Thymus (tissue), 14 donors: ENCODE results near the gene C16orf95. TPM values are rescaled to one million over a fixed set of nuclear protein-coding genes. Genes with fewer than 3 reads are reported as not detected.
"Not testable (repeated sequence)": the region's sequence is repeated elsewhere in the genome, so short reads cannot be mapped to it uniquely, and the experiment has no call there.

Source experiments
- DNase-seq, 9 donors: peaks; one replicate each; pipeline ENCODE4 v3.0.0-alpha.2; 2013; ENCODE audit warnings: low spot score in 9 of 9, low read depth in 6 of 9, missing footprints in 1 of 9
- H3K27ac ChIP-seq, 2 donors: one replicate each; pipeline ENCODE4 v1.5.1; 2013; ENCODE audit warnings: control low read depth in 1 of 2, low read depth in 1 of 2, low read length in 1 of 2, mild to moderate bottlenecking in 1 of 2, moderate library complexity in 1 of 2
- H3K27me3 ChIP-seq, 2 donors: one replicate each; pipeline ENCODE4 v1.5.1; 2013; ENCODE audit warnings: low read length in 1 of 2; ENCODE audit not compliant: control insufficient read depth in 2 of 2, insufficient read depth in 1 of 2
- H3K36me3 ChIP-seq, 2 donors: one replicate each; pipeline ENCODE4 v1.5.1; 2013; ENCODE audit warnings: low read length in 1 of 2, mild to moderate bottlenecking in 1 of 2, moderate library complexity in 1 of 2; ENCODE audit not compliant: control insufficient read depth in 2 of 2, insufficient read depth in 2 of 2
- H3K4me1 ChIP-seq, 2 donors: one replicate each; pipeline ENCODE4 v1.5.1; 2013; ENCODE audit warnings: low read length in 2 of 2; ENCODE audit not compliant: control insufficient read depth in 2 of 2, insufficient read depth in 2 of 2
- H3K4me3 ChIP-seq, 2 donors: one replicate each; pipeline ENCODE4 v1.5.1; 2013; ENCODE audit warnings: low read length in 2 of 2, control low read depth in 1 of 2, mild to moderate bottlenecking in 1 of 2
- H3K9me3 ChIP-seq, 2 donors: one replicate each; pipeline ENCODE4 v1.5.1; 2013; ENCODE audit warnings: low read length in 1 of 2, mild to moderate bottlenecking in 1 of 2; ENCODE audit not compliant: control insufficient read depth in 2 of 2, insufficient read depth in 1 of 2
- WGBS: extraction: QIAGEN DNeasy Blood & Tissue Kit; methylation state at CpG from one replicate; pipeline ENCODE4 v1.1.7; 2013; 5-methylcytosine and 5-hydroxymethylcytosine counted together
- long read RNA-seq, 10 donors: transcript quantifications; one replicate each; lab custom pipeline, GENCODE V29; 2026
- polyA plus RNA-seq: library from polyadenylated mRNA; stranded (reverse); fragments of 200-250 nt; gene quantifications from one replicate; pipeline ENCODE4 v1.2.3, GENCODE V29; 2013
- total RNA-seq: library from RNA; stranded (reverse); fragments of 120-200 nt; gene quantifications from one replicate; pipeline ENCODE4 v1.2.4, GENCODE V29; 2013
- donor health status: healthy.

Gene C16orf95
- 5.0 TPM for total RNA-seq
- 2.9 TPM for polyA plus RNA-seq
- long read RNA-seq, donor 1, partial matches to known transcripts, result 0 of 1 reads
- long read RNA-seq, donor 1, other reads (novel, unspliced or antisense), result 0 of 1 reads
- long read RNA-seq, donor 2, result 0 reads
- long read RNA-seq, donor 3, partial matches to known transcripts, result 0 of 4 reads
- long read RNA-seq, donor 3, other reads (novel, unspliced or antisense), result 0 of 4 reads
- long read RNA-seq, donor 4, partial matches to known transcripts, result 0 of 2 reads
- long read RNA-seq, donor 4, other reads (novel, unspliced or antisense), result 0 of 2 reads
- long read RNA-seq, donor 5, partial matches to known transcripts, result 0 of 5 reads
- long read RNA-seq, donor 5, other reads (novel, unspliced or antisense), result 0 of 5 reads
- long read RNA-seq, donor 6, partial matches to known transcripts, result 0 of 4 reads
- long read RNA-seq, donor 6, other reads (novel, unspliced or antisense), result 0 of 4 reads
- long read RNA-seq, donor 7, partial matches to known transcripts, result 0 of 4 reads
- long read RNA-seq, donor 7, other reads (novel, unspliced or antisense), result 0 of 4 reads
- long read RNA-seq, donor 8, result 0 reads
- long read RNA-seq, donor 9, result 0 reads
- long read RNA-seq, donor 10, partial matches to known transcripts, result 0 of 2 reads
- long read RNA-seq, donor 10, other reads (novel, unspliced or antisense), result 0 of 2 reads

GRCh38 chr16:87316923-87317749 is at the start of gene C16orf95:
C16orf95 (minus strand) TSS chr16:87317392; CDS start chr16:87317242, 150 bp downstream.
- no peaks in the 10 kb centered on the region for H3K27me3 ChIP-seq
- H3K9me3 ChIP-seq, result no peaks in the 10 kb centered on the region
- H3K4me1 ChIP-seq, result peaks cover 8 to 22% of the 10 kb centered on the region in 2 donors
- peaks cover 0 to 4% of the 10 kb centered on the region in 2 donors for H3K36me3 ChIP-seq
- peak within 1 kb of the TSS; percentile 99 to 100 for H3K4me3 ChIP-seq
- DNase-seq, result peak; percentile 90 to 99 (median 95)
- peak within 1 kb of the TSS; percentile 93 for H3K27ac ChIP-seq
- under 1% methylated on average over 64 of the region's 64 CpGs for WGBS

- DNase-seq, result no peak
- WGBS, result 98% methylated on average over 1 of the region's 1 CpG
- H3K27me3 ChIP-seq, result no peaks in the 10 kb centered on the region
- H3K4me3 ChIP-seq, result no peak overlapping the region
- peaks cover 0 to 8% of the 10 kb centered on the region in 2 donors for H3K4me1 ChIP-seq
- H3K9me3 ChIP-seq, result no peaks in the 10 kb centered on the region
- H3K36me3 ChIP-seq, result peaks cover 1 to 9% of the 10 kb centered on the region in 2 donors
- H3K27ac ChIP-seq, result no peak overlapping the region
Observed at GRCh38 chr16:87366930-87367329, 49.7 kb upstream of the C16orf95 start.

- Histone ChIP-seq H3K36me3 (peaks cover 4 to 15% of the 10 kb centered on the region in 2 donors), H3K9me3 (no peaks in the 10 kb centered on the region), H3K27ac (no peak overlapping the region), H3K27me3 (no peaks in the 10 kb centered on the region), H3K4me1 (peaks cover 0 to 8% of the 10 kb centered on the region in 2 donors), H3K4me3 (no peak overlapping the region)
- no peak for DNase-seq
- WGBS, result 92% methylated on average over 4 of the region's 4 CpGs
Observed at GRCh38 chr16:87366288-87366687, 49.1 kb upstream of the C16orf95 start.

GRCh38 chr16:87365021-87365713 is 48.0 kb upstream of the C16orf95 start:
- WGBS, result 97% methylated on average over 13 of the region's 13 CpGs
- no peaks in the 10 kb centered on the region for H3K27me3 ChIP-seq
- DNase-seq, result no peak
- H3K4me3 ChIP-seq, result no peak overlapping the region
- H3K36me3 ChIP-seq, result peaks cover 4 to 21% of the 10 kb centered on the region in 2 donors
- H3K9me3 ChIP-seq, result no peaks in the 10 kb centered on the region
- peaks cover 0 to 8% of the 10 kb centered on the region in 2 donors for H3K4me1 ChIP-seq
- no peak overlapping the region for H3K27ac ChIP-seq

- H3K27me3 ChIP-seq, result no peaks in the 10 kb centered on the region
- H3K27ac ChIP-seq, result peak overlapping the region in 1 of 2 donors; percentile 49
- no peak overlapping the region for H3K4me3 ChIP-seq
- H3K36me3 ChIP-seq, result peaks cover 9 to 34% of the 10 kb centered on the region in 2 donors
- H3K9me3 ChIP-seq, result no peaks in the 10 kb centered on the region
- WGBS, result 89% methylated on average over 17 of the region's 17 CpGs
- DNase-seq, result no peak
- H3K4me1 ChIP-seq, result peaks cover 0 to 8% of the 10 kb centered on the region in 2 donors
Observed at GRCh38 chr16:87363771-87364455, 46.7 kb upstream of the C16orf95 start.

- not testable (repeated sequence) for H3K27me3 ChIP-seq, H3K9me3 ChIP-seq, H3K4me3 ChIP-seq, H3K27ac ChIP-seq, DNase-seq, H3K4me1 ChIP-seq
- H3K36me3 ChIP-seq, result peaks cover 17 to 43% of the 10 kb centered on the region in 2 donors
- WGBS, result 98% methylated on average over 13 of the region's 13 CpGs
Observed at GRCh38 chr16:87362828-87363559, 45.8 kb upstream of the C16orf95 start.

- H3K27ac ChIP-seq, result no peak overlapping the region
- WGBS, result 99% methylated on average over 8 of the region's 8 CpGs
- no peak overlapping the region for H3K4me3 ChIP-seq
- H3K36me3 ChIP-seq, result peaks cover 19 to 44% of the 10 kb centered on the region in 2 donors
- H3K4me1 ChIP-seq, result peaks cover 0 to 8% of the 10 kb centered on the region in 2 donors
- H3K27me3 ChIP-seq, result no peaks in the 10 kb centered on the region
- no peak for DNase-seq
- no peaks in the 10 kb centered on the region for H3K9me3 ChIP-seq
Observed at GRCh38 chr16:87361916-87362619, 44.9 kb upstream of the C16orf95 start.
